ENCODE results near the gene FBN1. TPM values are rescaled to one million over a fixed set of nuclear protein-coding genes. Genes with fewer than 3 reads are reported as not detected.

Gene FBN1
- total RNA-seq, 1 donor from 2014 or later = 439 TPM

GRCh38 chr15:48366584-48367312 is 278.8 kb downstream of the FBN1 start:
- no peak overlapping the region for H3K27ac ChIP-seq (ENCODE audit: low read depth, low read length)

GRCh38 chr15:48365575-48365974 is 279.9 kb downstream of the FBN1 start:
- Histone ChIP-seq H3K27me3 (ENCODE audit: control insufficient read depth in 3 of 3, insufficient read depth in 3 of 3, low read length in 3 of 3) (no peaks in the 10 kb centered on the region), H3K4me3 (ENCODE audit: low read length in 3 of 3) (no peak overlapping the region), H3K27ac (ENCODE audit: low read depth, low read length) (no peak overlapping the region), H3K9me3 (ENCODE audit: control insufficient read depth in 3 of 3, low read length in 3 of 3) (no peaks in the 10 kb centered on the region), H3K4me1 (ENCODE audit: control insufficient read depth in 3 of 3, insufficient read depth in 3 of 3, low read length in 3 of 3) (peaks cover 0 to 4% (median 0%) of the 10 kb centered on the region in 3 donors), H3K9ac (ENCODE audit: low read depth in 1 of 3, low read length in 3 of 3) (no peak overlapping the region), H3K36me3 (ENCODE audit: control insufficient read depth in 3 of 3, insufficient read depth in 3 of 3, low read length in 3 of 3) (no peaks in the 10 kb centered on the region)

More at GRCh38 chr15:48366584-48367312, 278.8 kb downstream of the FBN1 start:
- Histone ChIP-seq H3K4me3 (ENCODE audit: low read length in 3 of 3) (no peak overlapping the region), H3K9me3 (ENCODE audit: control insufficient read depth in 3 of 3, low read length in 3 of 3) (no peaks in the 10 kb centered on the region), H3K9ac (ENCODE audit: low read depth in 1 of 3, low read length in 3 of 3) (no peak overlapping the region), H3K27me3 (ENCODE audit: control insufficient read depth in 3 of 3, insufficient read depth in 3 of 3, low read length in 3 of 3) (no peaks in the 10 kb centered on the region), H3K36me3 (ENCODE audit: control insufficient read depth in 3 of 3, insufficient read depth in 3 of 3, low read length in 3 of 3) (no peaks in the 10 kb centered on the region), H3K4me1 (ENCODE audit: control insufficient read depth in 3 of 3, insufficient read depth in 3 of 3, low read length in 3 of 3) (peaks cover 0 to 6% (median 0%) of the 10 kb centered on the region in 3 donors)

DNA sequence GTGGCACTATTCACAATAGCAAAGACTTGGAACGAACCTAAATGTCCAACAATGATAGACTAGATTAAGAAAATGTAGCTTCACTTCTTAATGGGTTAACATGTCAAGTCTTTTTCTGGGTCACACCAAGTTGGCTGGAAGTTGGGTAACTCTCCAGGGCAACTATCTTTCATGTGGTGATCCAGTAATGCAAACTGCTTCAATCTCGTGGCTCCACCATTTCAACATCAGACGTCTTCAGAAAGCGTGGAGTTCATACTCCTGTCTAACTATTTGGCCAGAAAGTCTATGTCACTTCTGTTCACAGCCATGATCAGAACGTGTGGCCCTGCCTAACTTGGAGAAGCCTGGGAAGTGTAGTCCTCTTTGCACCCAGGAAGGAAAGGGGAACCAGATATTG is 282.0 kb downstream of the FBN1 start:
- no peaks in the 10 kb centered on the region for H3K9me3 ChIP-seq (ENCODE audit: control insufficient read depth in 3 of 3, low read length in 3 of 3)
- no peak overlapping the region for H3K9ac ChIP-seq (ENCODE audit: low read depth in 1 of 3, low read length in 3 of 3)
- H3K4me1 ChIP-seq (ENCODE audit: control insufficient read depth in 3 of 3, insufficient read depth in 3 of 3, low read length in 3 of 3) = peaks cover 0 to 4% (median 0%) of the 10 kb centered on the region in 3 donors
- H3K36me3 ChIP-seq (ENCODE audit: control insufficient read depth in 3 of 3, insufficient read depth in 3 of 3, low read length in 3 of 3) = no peaks in the 10 kb centered on the region
- H3K4me3 ChIP-seq (ENCODE audit: low read length in 3 of 3) = no peak overlapping the region
- H3K27me3 ChIP-seq (ENCODE audit: control insufficient read depth in 3 of 3, insufficient read depth in 3 of 3, low read length in 3 of 3) = no peaks in the 10 kb centered on the region
- H3K27ac ChIP-seq (ENCODE audit: low read depth, low read length) = no peak overlapping the region

DNA sequence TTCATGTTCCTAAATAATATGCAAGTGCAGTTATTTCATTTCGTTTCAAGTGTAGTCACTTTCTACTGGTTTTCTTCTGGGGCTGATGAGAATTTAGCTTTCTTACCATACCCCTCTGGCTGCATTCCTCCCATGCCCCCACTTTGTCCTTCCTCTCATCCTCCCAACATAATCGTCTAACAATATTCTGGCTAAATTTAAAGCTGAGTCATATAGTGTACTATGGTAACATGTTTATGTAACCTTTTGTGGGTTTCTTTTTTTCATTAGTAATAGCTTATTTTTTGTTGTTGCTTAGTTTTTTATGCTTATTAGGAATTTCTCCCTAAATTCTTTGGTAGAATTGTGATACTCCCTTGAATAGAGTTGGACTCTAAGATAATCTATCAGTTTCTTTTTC is 283.8 kb downstream of the FBN1 start:
- Histone ChIP-seq H3K4me1 (ENCODE audit: control insufficient read depth in 3 of 3, insufficient read depth in 3 of 3, low read length in 3 of 3) (peaks cover 0 to 7% (median 0%) of the 10 kb centered on the region in 3 donors), H3K9me3 (ENCODE audit: control insufficient read depth in 3 of 3, low read length in 3 of 3) (no peaks in the 10 kb centered on the region), H3K36me3 (ENCODE audit: control insufficient read depth in 3 of 3, insufficient read depth in 3 of 3, low read length in 3 of 3) (no peaks in the 10 kb centered on the region), H3K4me3 (ENCODE audit: low read length in 3 of 3) (no peak overlapping the region), H3K27ac (ENCODE audit: low read depth, low read length) (no peak overlapping the region), H3K27me3 (ENCODE audit: control insufficient read depth in 3 of 3, insufficient read depth in 3 of 3, low read length in 3 of 3) (no peaks in the 10 kb centered on the region), H3K9ac (ENCODE audit: low read depth in 1 of 3, low read length in 3 of 3) (no peak overlapping the region)

DNA sequence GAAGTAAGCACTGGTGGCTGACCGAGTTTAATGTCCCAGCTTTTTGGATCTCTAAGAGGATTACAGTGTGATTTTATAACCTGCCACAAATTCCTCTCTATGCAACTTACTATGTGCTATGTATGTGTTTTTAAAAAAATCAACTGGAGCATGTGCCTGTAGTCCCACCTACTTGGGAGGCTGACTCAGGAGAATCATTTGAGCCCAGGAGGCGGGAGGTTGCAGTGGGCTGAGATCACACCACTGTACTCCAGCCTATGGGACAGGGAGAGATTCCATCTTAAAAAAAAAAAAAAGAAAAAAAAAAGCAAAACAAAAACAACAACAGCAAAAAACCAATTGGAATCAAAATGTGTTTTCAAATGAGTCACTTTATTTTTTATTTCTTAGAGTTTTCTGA is 284.7 kb downstream of the FBN1 start:
- Histone ChIP-seq H3K36me3 (ENCODE audit: control insufficient read depth in 3 of 3, insufficient read depth in 3 of 3, low read length in 3 of 3) (no peaks in the 10 kb centered on the region), H3K27ac (ENCODE audit: low read depth, low read length) (no peak overlapping the region), H3K27me3 (ENCODE audit: control insufficient read depth in 3 of 3, insufficient read depth in 3 of 3, low read length in 3 of 3) (no peaks in the 10 kb centered on the region), H3K4me1 (ENCODE audit: control insufficient read depth in 3 of 3, insufficient read depth in 3 of 3, low read length in 3 of 3) (peaks cover 0 to 7% (median 0%) of the 10 kb centered on the region in 3 donors), H3K9me3 (ENCODE audit: control insufficient read depth in 3 of 3, low read length in 3 of 3) (no peaks in the 10 kb centered on the region), H3K9ac (ENCODE audit: low read depth in 1 of 3, low read length in 3 of 3) (no peak overlapping the region), H3K4me3 (ENCODE audit: low read length in 3 of 3) (no peak overlapping the region)

Other genes starting within 250 kb of the FBN1 start
- 2.6 TPM for gene CEP152, start 165.4 kb upstream of the FBN1 start, total RNA-seq
- 91.3 TPM for gene EID1, start 232.4 kb upstream of the FBN1 start, total RNA-seq